GM21390 (cell line): ENCODE measurements around the gene COIL.
"Not testable (repeated sequence)": the region's sequence is repeated elsewhere in the genome, so short reads cannot be mapped to it uniquely, and the experiment has no call there.

Source experiments
- ATAC-seq: cut with Tn5 transposase; IDR thresholded peaks from one replicate; pipeline ENCODE4 v1.9.1; 2021; ENCODE audit not compliant: unreplicated experiment

COIL gene, protein sequence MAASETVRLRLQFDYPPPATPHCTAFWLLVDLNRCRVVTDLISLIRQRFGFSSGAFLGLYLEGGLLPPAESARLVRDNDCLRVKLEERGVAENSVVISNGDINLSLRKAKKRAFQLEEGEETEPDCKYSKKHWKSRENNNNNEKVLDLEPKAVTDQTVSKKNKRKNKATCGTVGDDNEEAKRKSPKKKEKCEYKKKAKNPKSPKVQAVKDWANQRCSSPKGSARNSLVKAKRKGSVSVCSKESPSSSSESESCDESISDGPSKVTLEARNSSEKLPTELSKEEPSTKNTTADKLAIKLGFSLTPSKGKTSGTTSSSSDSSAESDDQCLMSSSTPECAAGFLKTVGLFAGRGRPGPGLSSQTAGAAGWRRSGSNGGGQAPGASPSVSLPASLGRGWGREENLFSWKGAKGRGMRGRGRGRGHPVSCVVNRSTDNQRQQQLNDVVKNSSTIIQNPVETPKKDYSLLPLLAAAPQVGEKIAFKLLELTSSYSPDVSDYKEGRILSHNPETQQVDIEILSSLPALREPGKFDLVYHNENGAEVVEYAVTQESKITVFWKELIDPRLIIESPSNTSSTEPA

DNA sequence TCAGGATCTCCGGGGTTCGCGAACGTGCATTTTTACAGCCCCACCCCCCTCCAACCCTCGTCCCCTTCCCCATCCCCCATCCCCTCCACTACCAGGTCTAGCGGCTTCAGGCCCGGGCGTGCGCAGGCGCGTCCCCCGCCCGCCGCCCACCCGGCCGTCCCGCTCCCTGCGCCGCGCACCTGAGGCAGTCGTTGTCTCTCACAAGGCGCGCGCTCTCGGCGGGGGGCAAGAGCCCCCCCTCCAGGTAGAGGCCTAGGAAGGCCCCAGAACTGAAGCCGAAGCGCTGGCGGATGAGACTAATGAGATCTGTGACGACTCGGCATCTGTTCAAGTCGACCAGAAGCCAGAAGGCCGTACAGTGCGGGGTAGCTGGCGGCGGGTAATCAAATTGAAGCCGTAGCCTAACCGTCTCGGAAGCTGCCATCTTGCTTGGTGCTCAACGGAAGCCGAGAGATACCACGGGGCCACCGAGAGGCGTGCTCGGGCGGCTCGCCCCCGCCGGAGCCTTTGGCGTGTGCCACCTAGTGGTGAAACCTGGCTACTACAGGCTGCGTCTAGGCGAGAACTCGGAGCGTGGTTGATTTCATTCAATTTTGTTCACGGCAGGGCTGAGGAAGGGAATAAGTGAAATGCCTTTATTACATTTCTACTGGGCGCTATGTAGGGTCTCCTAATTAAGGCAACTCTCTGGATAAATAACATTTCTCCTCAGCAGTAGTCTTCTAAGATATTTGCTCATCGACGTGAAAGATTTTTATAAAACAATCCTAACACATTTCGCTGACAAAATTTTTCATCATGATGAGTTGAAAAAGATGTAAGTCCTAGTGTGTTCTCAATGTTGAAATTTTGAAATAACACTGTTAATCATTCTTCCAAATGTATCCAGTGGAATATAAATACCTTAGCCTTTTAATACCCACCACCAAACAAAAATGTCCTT lies at the start of gene COIL:
Gene COIL (minus strand): TSS at position 455 of the 943 bp plus-strand sequence. CDS start 31 bp downstream, at position 424.
- peak; percentile 97 for ATAC-seq

DNA sequence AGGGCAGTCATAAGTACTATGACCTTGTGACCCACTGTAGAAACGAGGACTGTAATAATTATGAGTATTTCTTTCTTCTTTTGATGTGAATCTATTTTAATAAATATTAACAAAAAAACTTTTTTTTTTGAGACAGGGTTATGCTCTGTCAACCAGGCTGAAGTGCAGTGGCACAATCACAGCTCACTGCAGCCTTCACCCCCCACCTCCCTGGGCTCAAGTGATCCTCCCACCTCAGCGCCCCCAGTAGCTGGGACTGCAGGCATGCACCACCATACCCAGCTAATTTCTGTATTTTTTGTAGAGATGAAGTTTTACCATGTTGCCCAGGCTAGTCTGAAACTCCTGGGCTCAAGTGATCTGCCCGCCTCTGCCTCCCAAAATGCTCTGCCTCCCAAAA lies 49.6 kb upstream of the COIL start:
- no peak for ATAC-seq

DNA sequence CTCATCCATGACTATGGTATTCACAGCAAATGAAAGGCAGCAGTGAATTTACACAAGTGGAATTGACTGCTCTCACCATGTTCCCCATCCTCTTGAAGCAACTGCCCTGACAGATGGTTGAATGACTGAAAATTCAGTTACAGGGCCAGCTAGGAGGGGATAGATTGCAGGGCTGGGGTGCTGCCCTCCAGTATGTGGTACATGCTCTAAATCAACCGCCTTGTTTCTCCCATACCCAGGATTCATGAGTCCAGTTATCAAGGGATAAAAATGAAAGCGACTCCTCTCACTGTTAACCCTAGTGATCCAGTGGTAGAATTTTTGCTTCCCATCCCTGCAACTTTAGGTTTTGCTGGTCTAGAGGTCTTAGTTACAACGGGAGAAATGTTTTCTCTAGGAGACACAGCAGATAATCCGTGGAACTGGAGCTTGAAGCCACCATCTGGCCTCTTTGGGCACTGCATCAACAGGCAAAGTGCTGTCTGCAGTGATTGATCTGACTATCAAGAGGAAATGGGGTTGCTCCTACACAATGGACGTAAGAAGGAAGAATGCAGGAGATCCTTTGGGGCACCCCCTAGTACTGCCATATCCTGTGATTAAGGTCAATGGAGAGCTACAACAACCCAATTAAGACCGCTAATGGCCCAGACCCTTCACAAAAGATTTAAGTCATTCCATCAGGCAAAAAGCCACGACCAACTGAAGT lies 49.0 kb upstream of the COIL start:
- peak; percentile 60 for ATAC-seq

DNA sequence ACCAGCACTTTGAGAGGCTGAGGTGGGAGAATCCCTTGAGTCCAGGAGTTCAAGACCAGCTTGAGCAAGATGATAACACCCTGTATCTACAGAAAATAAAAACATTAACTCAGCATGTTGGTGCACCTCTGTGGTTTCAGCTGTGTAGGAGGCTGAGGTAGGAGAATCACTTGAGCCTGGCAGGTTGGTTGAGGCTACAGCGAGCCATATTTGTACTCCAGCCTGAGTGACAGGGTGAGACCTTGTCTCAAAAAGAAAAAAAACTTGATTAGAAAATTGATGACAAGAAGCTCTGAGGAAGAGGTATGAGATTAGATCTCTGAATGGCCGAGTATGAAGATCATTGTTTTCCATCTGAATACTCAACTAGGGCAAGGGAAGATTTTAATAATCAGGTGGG lies 48.1 kb upstream of the COIL start:
- no peak for ATAC-seq

DNA sequence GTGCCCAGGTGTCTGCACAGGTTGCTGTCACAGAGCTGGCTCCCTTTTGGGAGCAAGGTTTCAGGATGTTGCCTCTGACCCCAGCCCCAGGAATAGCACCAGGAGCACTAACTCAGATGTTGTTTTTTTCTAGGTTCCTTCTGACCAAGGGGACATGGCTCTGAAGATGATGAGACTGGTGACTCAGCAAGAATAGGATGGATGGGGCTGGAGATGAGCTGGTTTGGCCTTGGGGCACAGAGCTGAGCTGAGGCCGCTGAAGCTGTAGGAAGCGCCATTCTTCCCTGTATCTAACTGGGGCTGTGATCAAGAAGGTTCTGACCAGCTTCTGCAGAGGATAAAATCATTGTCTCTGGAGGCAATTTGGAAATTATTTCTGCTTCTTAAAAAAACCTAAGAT lies 45.2 kb upstream of the COIL start:
- ATAC-seq, result no peak

DNA sequence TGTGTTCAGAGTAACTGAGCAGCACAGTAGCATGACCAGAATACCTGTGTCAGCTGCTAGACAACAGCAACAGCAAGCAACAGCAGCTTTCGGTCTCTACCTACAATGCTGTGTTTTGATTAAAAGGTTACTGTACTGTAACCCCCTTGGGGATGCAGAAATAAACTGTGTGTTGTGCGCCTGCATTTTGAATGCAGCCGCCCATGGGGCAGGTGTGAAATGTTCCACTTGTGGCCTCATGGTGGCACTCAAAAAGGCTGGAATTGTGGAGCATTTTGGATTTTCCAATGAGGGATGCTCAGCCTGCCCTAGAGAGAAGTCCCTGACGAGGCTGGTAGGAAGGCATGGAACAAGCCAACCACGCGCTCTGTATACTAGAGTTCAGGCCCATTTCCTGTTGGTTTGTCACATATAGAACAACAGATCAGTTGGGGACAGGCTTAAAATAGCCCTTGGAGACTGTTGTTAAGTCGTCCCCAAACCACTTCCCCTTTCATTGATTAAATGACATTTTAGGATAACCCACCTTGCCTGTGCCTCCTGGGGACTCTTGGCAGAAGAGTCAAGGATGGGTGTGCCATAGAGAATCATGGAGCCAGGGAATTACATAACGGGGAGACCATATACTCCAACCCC lies 44.2 kb upstream of the COIL start:
- ATAC-seq, result peak; percentile 79

DNA sequence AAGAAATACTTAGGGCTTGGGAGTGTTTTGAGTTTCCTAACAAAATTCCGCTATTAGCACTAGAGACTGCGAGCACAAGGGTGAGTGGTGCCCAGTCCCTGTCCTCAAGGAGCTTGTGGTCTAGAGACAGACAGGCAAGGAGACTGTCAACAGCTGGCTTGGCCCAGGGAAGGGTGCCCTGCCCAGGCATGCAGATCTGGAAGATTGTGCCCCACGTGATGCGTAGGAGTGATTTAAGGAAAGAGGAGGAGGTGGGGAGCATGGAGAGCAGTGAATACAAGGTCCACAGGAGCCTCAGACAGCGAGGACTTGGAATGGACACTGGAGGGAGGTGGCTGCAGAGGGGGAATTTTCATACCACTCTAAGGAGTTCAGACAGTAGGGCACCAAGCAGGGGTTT lies 42.1 kb upstream of the COIL start:
- no peak for ATAC-seq

DNA sequence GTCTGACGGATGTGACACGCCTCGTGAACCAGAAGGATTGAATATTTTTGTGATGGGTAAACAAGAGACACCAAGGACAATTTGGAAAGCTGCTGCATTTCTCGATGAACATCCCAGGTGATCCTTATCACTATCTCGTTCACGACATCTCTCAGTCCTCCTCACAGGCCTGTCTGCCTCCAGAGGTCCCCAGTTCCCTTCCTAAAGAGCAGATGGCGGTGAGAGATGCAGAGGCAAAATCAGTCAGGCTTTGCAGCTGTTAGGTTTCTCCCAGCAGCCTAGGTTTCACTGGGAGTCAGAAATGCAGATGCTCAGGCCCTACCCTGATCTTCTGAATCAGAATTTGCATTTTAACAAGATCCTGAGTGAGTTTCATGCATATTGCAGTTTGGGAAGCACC lies 40.7 kb upstream of the COIL start:
- ATAC-seq, result no peak

DNA sequence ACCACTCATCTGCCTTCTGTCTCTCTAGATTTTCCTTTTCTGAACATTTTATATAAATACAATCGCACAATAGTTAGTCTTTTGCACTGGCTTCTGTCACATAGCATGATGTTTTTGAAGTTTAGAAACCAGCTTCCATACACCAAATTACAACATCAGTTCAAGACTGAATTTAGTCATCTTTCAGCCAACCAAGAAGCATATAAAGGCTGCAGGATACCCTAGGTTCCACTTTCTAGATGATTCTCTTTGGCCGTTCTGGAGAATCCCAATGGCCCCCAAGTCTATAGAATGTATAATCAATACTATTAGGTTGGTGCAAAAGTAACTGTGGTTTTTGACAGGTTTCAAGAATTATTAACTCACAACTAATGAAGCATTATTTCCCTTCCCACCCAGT lies 36.5 kb upstream of the COIL start:
- no peak for ATAC-seq

DNA sequence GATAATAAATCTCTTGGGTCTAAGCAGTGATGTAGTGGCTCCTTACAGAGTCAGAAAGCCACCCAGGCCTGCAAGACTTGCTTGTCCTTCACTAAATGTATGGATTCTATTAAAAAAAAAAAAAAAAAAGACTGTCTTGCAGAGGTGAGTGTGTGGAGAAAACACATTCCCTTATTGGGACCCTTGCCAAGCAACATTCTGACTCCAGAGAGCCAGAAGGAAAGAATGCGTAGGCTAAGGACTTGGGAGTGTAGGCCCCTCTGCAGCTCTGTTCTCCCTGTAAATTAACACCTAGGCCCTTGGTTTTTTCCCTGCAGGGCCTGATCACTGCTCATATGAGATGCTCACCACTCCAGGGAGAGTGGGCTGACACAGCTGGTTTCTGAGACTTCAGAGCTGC lies 34.9 kb upstream of the COIL start:
- ATAC-seq, result no peak

DNA sequence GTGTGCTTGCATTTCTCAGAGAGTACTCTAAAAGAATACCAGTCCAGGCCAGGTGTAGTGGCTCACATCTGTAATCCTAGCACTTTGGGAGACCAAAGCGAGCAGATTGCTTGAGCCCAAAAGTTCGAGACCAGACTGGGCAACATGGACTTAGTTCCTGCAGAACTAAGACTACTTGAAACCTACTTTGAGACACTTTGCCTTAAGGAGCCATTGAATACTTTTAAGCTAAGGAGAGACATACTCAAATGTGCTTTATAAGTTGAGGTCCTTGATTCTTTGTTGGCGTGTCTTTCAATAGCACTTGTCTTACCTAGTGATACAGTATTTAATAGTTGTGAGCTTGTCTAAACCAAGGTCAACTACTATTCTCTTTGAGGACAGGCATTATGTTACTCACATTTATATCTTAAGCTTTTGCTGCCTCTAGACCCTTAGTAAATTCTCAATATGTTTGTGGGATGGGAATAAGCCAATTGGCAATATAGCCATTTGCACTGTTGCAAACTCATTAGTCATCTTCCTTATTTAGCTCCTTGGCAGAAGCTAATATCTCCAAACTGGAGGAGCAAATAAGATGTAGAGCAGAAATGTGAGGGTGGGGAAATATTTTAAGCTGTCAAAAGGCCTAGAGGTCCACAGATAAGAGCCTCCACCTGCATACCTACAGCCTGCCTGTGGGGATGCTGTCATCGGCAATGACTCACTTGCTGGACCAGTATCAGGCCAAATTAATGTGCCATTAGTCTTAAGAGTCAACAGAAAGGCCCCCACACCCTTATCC lies 33.4 kb upstream of the COIL start:
- ATAC-seq, result no peak

DNA sequence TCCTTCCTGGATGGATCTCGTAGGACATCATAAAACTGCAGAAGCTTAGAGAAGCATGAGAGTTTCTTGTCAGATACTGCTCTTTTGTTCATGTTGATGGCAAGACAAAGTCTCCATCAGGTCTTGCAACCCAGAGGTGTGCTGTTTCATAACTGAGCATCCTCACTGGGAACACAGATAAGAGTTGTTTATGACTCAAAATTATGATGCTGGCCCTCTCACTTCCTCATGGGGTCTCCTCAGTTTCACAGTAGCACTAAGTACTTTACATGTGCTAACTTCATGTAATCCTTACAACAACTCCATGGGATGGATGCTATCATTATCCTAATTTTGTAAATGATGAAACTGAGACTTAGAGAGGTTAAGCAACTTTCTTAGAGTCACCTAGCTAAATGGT lies 31.5 kb upstream of the COIL start:
- no peak for ATAC-seq

DNA sequence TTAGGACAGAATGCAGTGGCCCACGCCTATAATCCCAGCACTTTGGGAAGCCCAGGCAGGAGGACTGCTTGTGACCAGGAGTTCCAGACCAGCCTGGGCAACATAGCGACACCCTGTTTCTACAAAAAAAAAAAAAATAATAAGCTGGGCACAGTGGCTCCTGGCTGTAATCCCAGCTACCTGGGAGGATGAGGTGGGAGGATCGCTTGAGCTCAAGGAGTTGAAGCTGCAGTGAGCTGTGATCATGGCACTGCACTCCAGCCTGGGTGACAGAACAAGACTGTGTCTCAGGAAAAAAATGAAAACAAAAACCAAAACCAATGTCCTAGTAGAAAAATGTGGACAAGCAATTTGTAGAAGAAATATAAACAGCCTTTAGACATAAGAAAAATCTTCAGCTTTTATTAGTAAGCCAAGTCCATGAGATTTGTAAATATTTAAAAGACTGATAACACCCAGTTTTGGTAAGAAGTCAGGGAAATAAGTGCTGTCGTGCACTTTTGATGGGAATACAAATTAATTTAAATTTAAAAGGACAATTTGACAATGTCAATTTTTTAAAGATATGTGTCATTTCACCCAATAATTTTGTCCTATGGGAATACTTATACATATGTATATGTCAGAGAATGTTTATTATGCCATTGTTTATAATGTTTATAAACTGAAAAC lies 28.2 kb upstream of the COIL start:
- no peak for ATAC-seq

DNA sequence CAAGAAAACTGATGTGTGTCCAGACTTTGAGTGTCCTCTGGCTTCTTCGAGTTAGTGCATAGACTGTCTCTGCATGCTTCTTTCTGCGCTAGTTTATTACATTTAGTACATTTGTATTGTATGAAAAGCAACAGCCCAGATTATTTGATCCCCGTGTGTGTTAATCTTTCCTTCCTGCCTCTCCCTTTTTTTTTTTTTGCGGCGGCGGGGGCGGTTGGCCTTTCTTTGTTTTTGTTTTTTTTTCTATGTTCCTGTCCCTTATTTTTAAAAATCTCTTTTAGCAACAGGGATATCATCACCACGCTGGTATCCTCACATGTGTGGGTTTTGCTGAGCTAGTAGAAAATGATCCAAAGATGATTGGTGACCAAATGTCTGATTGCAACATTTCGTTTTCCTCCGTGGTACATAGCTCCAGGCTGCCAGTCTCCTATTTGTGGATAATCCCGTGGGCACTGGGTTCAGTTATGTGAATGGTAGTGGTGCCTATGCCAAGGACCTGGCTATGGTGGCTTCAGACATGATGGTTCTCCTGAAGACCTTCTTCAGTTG lies 26.5 kb upstream of the COIL start:
- no peak for ATAC-seq

DNA sequence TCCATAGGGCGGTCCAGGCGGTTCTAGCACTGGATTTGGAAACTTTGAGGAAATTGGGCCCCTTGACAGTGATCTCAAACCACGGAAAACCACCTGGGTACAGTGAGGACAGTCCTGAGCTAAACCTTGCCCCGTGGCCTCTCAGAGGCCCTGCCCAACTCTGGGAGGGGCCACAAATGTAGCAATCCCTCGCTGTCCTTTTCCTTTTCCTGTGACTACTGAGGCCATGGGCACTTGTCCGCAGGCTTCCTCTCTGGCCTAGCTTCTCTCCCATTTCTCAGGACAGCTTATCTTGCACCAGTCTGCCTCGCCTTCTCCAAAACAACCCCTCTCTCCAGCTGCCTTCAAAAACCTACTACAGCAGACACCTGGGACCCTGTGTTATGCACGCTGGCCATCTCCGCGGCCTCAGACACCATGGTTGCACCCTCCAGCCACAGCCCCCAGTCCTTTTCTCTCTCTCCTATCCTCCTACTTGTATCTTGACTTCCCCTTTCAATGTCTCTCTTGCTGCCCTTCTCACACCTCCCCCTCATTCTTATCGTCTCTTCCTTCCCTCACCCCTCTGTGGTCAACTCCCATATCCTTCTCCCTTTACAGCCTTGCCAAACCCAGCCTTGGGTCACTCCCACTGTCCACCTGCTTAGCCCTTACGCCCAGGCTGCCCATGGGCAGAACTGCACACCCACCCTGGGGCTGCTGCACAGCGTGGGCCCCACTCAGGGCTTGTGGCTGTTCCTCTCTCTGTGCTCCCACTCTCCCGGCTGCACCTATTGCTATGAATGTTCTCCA lies 24.7 kb upstream of the COIL start:
- no peak for ATAC-seq

DNA sequence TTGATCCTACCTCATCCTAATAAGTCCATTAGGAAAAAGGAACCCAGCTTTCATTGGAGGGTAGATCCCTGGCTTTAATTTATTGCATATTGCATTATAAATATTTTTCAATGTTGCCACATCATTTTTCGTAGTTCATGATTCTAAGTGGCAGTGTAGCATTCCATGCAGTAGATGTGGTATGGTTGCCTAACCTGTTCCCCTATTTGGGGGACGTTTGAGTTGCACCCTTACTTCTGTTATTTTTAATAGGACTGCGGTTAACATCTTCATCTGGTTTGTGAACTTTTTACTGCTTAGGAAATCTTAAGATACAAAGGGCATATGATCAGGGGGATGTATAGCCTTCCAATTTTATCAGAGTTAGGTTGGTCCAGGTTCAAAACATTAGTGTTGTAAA lies 22.5 kb upstream of the COIL start:
- ATAC-seq, result no peak

DNA sequence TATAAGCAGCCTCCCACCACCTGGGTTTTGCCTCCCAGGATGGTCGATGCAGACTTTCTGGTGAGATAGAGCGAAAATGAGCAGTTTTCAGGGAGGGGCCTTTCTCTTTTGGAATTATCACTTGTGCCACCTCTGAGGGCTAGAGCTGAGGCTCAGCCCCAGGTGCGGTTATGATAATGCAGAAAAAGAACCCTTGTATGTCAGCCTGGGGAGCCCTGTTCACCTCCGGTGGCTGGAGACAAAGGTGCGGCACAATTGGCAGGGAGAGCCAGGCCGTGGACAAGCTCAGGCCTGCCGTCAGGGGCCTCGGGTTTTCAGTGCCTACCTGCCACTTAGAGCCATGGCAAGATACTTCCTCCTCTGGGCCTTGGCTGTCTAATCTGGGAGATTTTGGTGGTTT lies 21.5 kb upstream of the COIL start:
- ATAC-seq, result no peak

DNA sequence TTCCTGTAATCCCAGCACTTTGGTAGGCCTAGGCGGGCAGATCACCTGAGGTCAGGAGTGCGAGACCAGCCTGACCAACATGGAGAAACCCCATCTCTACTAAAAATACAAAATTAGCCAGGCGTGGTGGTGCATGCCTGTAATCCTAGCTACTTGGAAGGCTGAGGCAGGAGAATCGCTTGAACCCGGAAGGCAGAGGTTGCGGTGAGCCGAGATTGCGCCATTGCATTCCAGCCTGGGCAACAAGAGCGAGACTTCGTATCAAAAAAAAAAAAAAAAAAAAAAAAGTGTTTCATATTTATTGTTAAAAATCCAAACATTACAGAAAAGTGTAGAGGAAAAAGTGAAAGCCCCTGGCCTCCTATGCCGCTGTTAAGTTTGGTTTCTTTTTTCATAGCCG lies 19.7 kb upstream of the COIL start:
- ATAC-seq, result not testable (repeated sequence)
